Panc1 (cell line): ENCODE data around the gene P2RY12.

Experiments
- CTCF ChIP-seq: fragments of 450-650 bp; IDR thresholded peaks from 2 replicates; pipeline ENCODE4 v1.5.1; 2017; ENCODE audit warnings: mild to moderate bottlenecking
- POLR2AphosphoS5 ChIP-seq: IDR thresholded peaks from 2 replicates; pipeline ENCODE4 v1.6.1; 2012; ENCODE audit warnings: mild to moderate bottlenecking, low read depth, low read length, moderate library complexity

GRCh38 chr3:151289445-151289844, 95.1 kb downstream of the P2RY12 start:
- TF ChIP-seq CTCF (no peak), POLR2AphosphoS5 (no peak)
